ENCODE data around the gene PITPNM2.

DNA sequence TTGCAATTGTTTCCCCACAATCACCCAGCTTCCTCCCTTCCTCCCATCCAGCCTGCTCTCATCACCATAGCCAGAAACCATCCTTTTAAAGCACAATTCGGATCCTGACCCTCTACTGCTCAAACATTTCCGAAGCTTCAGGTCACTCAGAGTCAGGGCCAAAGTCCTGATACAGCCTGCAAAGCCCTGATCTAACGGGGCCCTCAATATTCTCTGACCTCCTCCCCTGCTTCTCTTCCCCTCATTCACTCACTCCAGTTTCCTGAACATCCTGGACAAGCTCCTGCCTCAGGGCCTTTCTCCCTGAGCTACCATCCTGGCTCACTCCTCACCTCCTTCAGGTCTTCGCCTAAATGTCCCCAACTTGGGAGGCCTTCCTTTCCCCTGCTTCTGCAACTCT lies 46.1 kb downstream of the PITPNM2 start:
- TF ChIP-seq, protein P1, sequence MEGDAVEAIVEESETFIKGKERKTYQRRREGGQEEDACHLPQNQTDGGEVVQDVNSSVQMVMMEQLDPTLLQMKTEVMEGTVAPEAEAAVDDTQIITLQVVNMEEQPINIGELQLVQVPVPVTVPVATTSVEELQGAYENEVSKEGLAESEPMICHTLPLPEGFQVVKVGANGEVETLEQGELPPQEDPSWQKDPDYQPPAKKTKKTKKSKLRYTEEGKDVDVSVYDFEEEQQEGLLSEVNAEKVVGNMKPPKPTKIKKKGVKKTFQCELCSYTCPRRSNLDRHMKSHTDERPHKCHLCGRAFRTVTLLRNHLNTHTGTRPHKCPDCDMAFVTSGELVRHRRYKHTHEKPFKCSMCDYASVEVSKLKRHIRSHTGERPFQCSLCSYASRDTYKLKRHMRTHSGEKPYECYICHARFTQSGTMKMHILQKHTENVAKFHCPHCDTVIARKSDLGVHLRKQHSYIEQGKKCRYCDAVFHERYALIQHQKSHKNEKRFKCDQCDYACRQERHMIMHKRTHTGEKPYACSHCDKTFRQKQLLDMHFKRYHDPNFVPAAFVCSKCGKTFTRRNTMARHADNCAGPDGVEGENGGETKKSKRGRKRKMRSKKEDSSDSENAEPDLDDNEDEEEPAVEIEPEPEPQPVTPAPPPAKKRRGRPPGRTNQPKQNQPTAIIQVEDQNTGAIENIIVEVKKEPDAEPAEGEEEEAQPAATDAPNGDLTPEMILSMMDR (IDR thresholded peaks at IDR 0.05) = no peak
- TF ChIP-seq POLR2A (IDR thresholded peaks at IDR 0.05) = no peak

All from lower leg skin (tissue), 3 donors.